HL-60 (cell line): ENCODE measurements around the gene EARS2.

Source experiments
- DNase-seq, 2 experiments: peaks; one replicate each; pipeline ENCODE4 v3.0.0-alpha.2; 2010 to 2020; ENCODE audit warnings: low read depth in 1 of 2, low spot score in 1 of 2
- H3K27ac ChIP-seq: fragments of 250-450 bp; sonication (Bioruptor Pico); replicated peaks from 2 replicates; pipeline ENCODE4 v1.5.1; 2020; ENCODE audit warnings: mild to moderate bottlenecking, moderate library complexity
- H3K27me3 ChIP-seq: fragments of 250-450 bp; sonication (Bioruptor Pico); 2 replicates; pipeline ENCODE4 v1.5.1; 2021; ENCODE audit warnings: mild to moderate bottlenecking, moderate library complexity; ENCODE audit not compliant: insufficient read depth, poor library complexity, severe bottlenecking
- H3K4me3 ChIP-seq: replicated peaks from 2 replicates; pipeline ENCODE4 v1.5.1; 2011; ENCODE audit warnings: mild to moderate bottlenecking, control low read depth, low read length; ENCODE audit not compliant: insufficient read depth
- CTCF ChIP-seq: IDR thresholded peaks from one replicate; pipeline ENCODE4 v1.5.1; 2011; ENCODE audit warnings: low read length, control low read depth, inconsistent platforms; ENCODE audit not compliant: insufficient read depth
- GABPA ChIP-seq: IDR thresholded peaks from 2 replicates; pipeline ENCODE4 v1.6.1; 2012; ENCODE audit warnings: low read depth
- POLR2AphosphoS5 ChIP-seq: IDR thresholded peaks from 2 replicates; pipeline ENCODE4 v1.6.1; 2012; ENCODE audit warnings: low read depth
- SPI1 ChIP-seq: IDR thresholded peaks from 2 replicates; pipeline ENCODE4 v1.6.1; 2012; ENCODE audit warnings: low read depth, mild to moderate bottlenecking, borderline replicate concordance
- TF ChIP-seq, protein P1 (sequence below): IDR thresholded peaks from 2 replicates; pipeline ENCODE4 v1.6.1; 2012; ENCODE audit warnings: low read depth; ENCODE audit not compliant: insufficient replicate concordance

EARS2 gene

DNA sequence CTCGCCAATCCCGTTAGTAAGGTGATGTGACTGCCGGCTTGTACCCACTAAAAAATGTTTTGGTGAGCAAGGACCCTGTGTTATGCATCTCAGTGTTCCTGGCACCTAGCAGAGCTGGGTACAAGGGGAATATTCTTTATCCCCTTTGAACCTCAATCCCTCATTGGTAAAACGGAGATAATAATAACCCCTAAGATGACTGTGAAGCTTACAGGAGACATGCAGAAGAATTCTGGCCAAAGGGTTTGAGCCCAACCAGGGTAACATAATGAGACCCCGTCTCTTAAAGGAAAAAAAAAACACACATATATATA, 47.8 kb downstream of the EARS2 start:
- TF ChIP-seq CTCF = no peak
- no peak for TF ChIP-seq GABPA
- TF ChIP-seq, protein P1, sequence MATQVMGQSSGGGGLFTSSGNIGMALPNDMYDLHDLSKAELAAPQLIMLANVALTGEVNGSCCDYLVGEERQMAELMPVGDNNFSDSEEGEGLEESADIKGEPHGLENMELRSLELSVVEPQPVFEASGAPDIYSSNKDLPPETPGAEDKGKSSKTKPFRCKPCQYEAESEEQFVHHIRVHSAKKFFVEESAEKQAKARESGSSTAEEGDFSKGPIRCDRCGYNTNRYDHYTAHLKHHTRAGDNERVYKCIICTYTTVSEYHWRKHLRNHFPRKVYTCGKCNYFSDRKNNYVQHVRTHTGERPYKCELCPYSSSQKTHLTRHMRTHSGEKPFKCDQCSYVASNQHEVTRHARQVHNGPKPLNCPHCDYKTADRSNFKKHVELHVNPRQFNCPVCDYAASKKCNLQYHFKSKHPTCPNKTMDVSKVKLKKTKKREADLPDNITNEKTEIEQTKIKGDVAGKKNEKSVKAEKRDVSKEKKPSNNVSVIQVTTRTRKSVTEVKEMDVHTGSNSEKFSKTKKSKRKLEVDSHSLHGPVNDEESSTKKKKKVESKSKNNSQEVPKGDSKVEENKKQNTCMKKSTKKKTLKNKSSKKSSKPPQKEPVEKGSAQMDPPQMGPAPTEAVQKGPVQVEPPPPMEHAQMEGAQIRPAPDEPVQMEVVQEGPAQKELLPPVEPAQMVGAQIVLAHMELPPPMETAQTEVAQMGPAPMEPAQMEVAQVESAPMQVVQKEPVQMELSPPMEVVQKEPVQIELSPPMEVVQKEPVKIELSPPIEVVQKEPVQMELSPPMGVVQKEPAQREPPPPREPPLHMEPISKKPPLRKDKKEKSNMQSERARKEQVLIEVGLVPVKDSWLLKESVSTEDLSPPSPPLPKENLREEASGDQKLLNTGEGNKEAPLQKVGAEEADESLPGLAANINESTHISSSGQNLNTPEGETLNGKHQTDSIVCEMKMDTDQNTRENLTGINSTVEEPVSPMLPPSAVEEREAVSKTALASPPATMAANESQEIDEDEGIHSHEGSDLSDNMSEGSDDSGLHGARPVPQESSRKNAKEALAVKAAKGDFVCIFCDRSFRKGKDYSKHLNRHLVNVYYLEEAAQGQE = no peak
- no peak for TF ChIP-seq POLR2AphosphoS5
- no peak for TF ChIP-seq SPI1
- Histone ChIP-seq H3K4me3 (peak overlapping the region; percentile 70), H3K27me3 (no peaks in the 10 kb centered on the region), H3K27ac (peak overlapping the region; percentile 69)
- DNase-seq = no peak

DNA sequence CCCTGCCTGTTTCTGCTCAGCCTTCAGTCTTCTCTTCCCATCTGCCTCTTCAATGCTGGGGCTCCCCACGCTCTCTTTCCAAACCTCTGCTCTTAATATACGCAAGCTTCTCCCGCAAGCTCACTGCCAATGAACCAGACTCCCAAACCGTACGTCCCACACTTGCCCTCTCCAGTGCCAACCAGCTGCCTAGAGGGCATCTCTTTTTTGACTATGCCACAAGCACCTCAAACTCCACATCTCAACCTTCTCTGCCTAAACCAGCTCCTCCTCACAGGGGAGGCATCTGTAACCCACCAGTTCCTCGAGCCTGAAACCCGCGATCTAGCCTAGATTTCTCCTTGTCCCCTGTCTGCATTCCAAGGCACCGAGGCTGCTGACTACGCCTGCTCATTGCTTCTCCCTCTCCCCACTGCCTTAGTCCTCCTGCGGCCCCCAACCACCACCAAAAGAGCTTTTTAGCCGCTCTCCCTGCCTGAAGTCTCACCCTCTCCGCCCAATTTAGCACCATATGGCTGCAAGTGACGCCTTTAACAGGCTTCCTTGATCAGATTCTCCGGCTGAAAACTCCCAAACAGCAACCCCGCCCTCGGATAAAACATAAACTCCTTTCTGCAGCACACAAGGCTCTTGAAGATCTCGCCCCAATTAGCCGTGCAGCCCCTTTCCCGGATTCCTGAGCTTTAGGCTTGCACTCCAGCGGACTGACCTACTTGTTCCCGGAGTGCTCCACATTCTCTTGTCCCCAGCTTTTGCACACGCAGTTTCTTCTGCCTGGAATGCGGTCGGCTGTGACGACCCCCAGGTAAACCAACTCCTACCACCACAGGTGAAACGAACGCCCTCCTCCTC, 48.3 kb downstream of the EARS2 start:
- Histone ChIP-seq H3K4me3 (peak overlapping the region; percentile 70), H3K27ac (peak overlapping the region; percentile 69), H3K27me3 (no peaks in the 10 kb centered on the region)
- peak in 1 of 2 experiments; percentile 52 for DNase-seq
- TF ChIP-seq, protein P1 = no peak
- TF ChIP-seq GABPA = no peak
- no peak for TF ChIP-seq SPI1
- no peak for TF ChIP-seq CTCF
- TF ChIP-seq POLR2AphosphoS5 = no peak

DNA sequence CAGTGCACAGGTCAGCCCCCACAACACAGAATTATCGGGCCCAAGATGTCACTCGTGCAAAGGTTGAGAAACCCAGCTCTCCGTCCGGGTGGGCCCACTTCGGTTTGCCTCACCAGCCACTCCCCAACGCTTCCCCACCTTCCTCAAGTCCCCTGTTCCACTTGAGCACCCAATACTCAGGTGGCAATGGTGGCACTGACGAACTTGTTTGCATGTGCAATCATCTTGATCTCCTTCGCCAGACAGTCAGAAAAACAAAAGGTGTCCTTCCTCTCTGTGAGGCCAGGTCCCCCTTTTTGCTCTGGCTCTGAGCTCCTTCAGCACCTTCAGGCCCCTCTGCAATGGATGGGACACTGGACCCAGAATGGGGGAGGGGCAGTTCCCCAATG, 50.5 kb downstream of the EARS2 start:
- no peak for DNase-seq
- TF ChIP-seq POLR2AphosphoS5 (no peak), CTCF (no peak), GABPA (no peak), SPI1 (no peak)
- TF ChIP-seq, protein P1 = no peak
- Histone ChIP-seq H3K4me3 (no peak overlapping the region), H3K27me3 (no peaks in the 10 kb centered on the region), H3K27ac (no peak overlapping the region)
